Measurements from ENCODE around the gene GRIK3.

DNA sequence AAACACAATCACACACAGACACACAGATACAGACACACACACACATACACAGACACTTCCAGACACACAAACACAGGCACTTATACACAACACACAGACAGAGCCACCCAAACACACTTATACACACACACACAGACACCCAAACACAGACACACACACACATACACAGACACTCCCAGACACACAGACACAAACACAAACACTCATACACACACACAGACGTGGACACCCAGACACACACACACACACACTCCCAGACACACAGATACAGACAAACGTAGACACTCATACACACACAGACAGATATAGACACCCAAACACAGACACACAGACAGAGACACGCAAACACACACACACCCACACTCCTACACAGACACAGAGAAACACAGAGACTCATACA is 272.1 kb downstream of the GRIK3 start:
- TF ChIP-seq, protein P1, sequence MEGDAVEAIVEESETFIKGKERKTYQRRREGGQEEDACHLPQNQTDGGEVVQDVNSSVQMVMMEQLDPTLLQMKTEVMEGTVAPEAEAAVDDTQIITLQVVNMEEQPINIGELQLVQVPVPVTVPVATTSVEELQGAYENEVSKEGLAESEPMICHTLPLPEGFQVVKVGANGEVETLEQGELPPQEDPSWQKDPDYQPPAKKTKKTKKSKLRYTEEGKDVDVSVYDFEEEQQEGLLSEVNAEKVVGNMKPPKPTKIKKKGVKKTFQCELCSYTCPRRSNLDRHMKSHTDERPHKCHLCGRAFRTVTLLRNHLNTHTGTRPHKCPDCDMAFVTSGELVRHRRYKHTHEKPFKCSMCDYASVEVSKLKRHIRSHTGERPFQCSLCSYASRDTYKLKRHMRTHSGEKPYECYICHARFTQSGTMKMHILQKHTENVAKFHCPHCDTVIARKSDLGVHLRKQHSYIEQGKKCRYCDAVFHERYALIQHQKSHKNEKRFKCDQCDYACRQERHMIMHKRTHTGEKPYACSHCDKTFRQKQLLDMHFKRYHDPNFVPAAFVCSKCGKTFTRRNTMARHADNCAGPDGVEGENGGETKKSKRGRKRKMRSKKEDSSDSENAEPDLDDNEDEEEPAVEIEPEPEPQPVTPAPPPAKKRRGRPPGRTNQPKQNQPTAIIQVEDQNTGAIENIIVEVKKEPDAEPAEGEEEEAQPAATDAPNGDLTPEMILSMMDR (conservative IDR thresholded peaks at IDR 0.05 in 1 of 2, IDR thresholded peaks at IDR 0.05 in 1 of 2; ENCODE audit: low read depth in 1 of 2, low read length in 2 of 2), result no peak
- TF ChIP-seq EZH2 (IDR thresholded peaks at IDR 0.05; ENCODE audit: low read length, missing control alignments), result no peak

Measured in fibroblast of lung (primary cell).